RWPE2 (cell line): ENCODE measurements around the gene MCM5.

Experiments
- ATAC-seq: fragments of 200-7000 bp; cut with Tn5 transposase; 3 replicates; pipeline ENCODE4 v1.9.1; 2021; ENCODE audit warnings: low read depth
- DNase-seq: peaks from one replicate; pipeline ENCODE4 v3.0.0-alpha.2; 2020; ENCODE audit warnings: low spot score
- H3K27ac ChIP-seq: fragments of 450-650 bp; 2 replicates; pipeline ENCODE4 v1.5.1; 2017; ENCODE audit warnings: mild to moderate bottlenecking; ENCODE audit not compliant: poor library complexity, severe bottlenecking
- H3K27me3 ChIP-seq: fragments of 250-450 bp; sonication (Bioruptor Pico); 2 replicates; pipeline ENCODE4 v1.5.1; 2021; ENCODE audit warnings: mild to moderate bottlenecking, moderate library complexity; ENCODE audit not compliant: insufficient read depth, poor library complexity, severe bottlenecking
- H3K36me3 ChIP-seq: fragments of 250-450 bp; sonication (Bioruptor Pico); 2 replicates; pipeline ENCODE4 v1.5.1; 2020; ENCODE audit warnings: low read depth, mild to moderate bottlenecking, moderate library complexity
- H3K4me1 ChIP-seq: fragments of 250-450 bp; sonication (Bioruptor Pico); 2 replicates; pipeline ENCODE4 v1.5.1; 2021; ENCODE audit warnings: mild to moderate bottlenecking, moderate library complexity; ENCODE audit not compliant: insufficient read depth, poor library complexity, severe bottlenecking
- H3K4me3 ChIP-seq: fragments of 250-450 bp; sonication (Bioruptor Pico); 2 replicates; pipeline ENCODE4 v1.5.1; 2021; ENCODE audit warnings: mild to moderate bottlenecking, moderate library complexity; ENCODE audit not compliant: severe bottlenecking
- H3K9me3 ChIP-seq: fragments of 250-450 bp; sonication (Bioruptor Pico); 2 replicates; pipeline ENCODE4 v1.5.1; 2021; ENCODE audit warnings: mild to moderate bottlenecking, moderate library complexity; ENCODE audit not compliant: severe bottlenecking
- CTCF ChIP-seq: fragments of 450-650 bp; IDR thresholded peaks from one replicate; pipeline ENCODE4 v1.5.1; 2017; ENCODE audit warnings: mild to moderate bottlenecking, moderate library complexity; ENCODE audit not compliant: poor library complexity, severe bottlenecking

MCM5 gene

GRCh38 chr22:35354068-35354467 lies 45.9 kb upstream of the MCM5 start:
- Histone ChIP-seq H3K36me3 (no peaks in the 10 kb centered on the region), H3K4me3 (no peak overlapping the region), H3K27ac (no peak overlapping the region), H3K4me1 (no peaks in the 10 kb centered on the region), H3K27me3 (no peaks in the 10 kb centered on the region), H3K9me3 (no peaks in the 10 kb centered on the region)
- DNase-seq, result no peak
- no peak for ATAC-seq
- no peak for TF ChIP-seq CTCF

GRCh38 chr22:35357883-35358621 lies 41.9 kb upstream of the MCM5 start:
- no peak overlapping the region for H3K4me3 ChIP-seq
- no peaks in the 10 kb centered on the region for H3K36me3 ChIP-seq
- peak overlapping the region; percentile 32 for H3K27ac ChIP-seq
- H3K27me3 ChIP-seq, result no peaks in the 10 kb centered on the region
- H3K9me3 ChIP-seq, result no peaks in the 10 kb centered on the region
- ATAC-seq (peak; percentile 92), DNase-seq (no peak)
- no peaks in the 10 kb centered on the region for H3K4me1 ChIP-seq
- no peak for TF ChIP-seq CTCF

GRCh38 chr22:35359380-35360065 lies 40.4 kb upstream of the MCM5 start:
- ATAC-seq (no peak), DNase-seq (no peak)
- H3K4me3 ChIP-seq, result no peak overlapping the region

GRCh38 chr22:35361001-35361558 lies 38.9 kb upstream of the MCM5 start:
- no peak for DNase-seq
- no peak for ATAC-seq
- peaks cover 8% of the 10 kb centered on the region for H3K4me1 ChIP-seq
- TF ChIP-seq CTCF, result no peak
- no peaks in the 10 kb centered on the region for H3K9me3 ChIP-seq
- no peak overlapping the region for H3K27ac ChIP-seq
- no peaks in the 10 kb centered on the region for H3K36me3 ChIP-seq
- no peaks in the 10 kb centered on the region for H3K27me3 ChIP-seq
- H3K4me3 ChIP-seq, result no peak overlapping the region

More at GRCh38 chr22:35359380-35360065, 40.4 kb upstream of the MCM5 start:
- Histone ChIP-seq H3K36me3 (no peaks in the 10 kb centered on the region), H3K9me3 (no peaks in the 10 kb centered on the region), H3K27ac (no peak overlapping the region), H3K27me3 (no peaks in the 10 kb centered on the region), H3K4me1 (peaks cover 5% of the 10 kb centered on the region)
- TF ChIP-seq CTCF, result no peak
